IMR-90 (cell line): ENCODE results near the gene APMAP. TPM values are rescaled to one million over a fixed set of nuclear protein-coding genes. Genes with fewer than 3 reads are reported as not detected.

Source experiments
- ATAC-seq: fragments of 200-7000 bp; cut with Tn5 transposase; 2 replicates; pipeline ENCODE4 v1.9.1; 2020; ENCODE audit warnings: low read depth, mild to moderate bottlenecking, moderate library complexity
- BruUV-seq: library from RNA; stranded (reverse); fragments of 400-500 nt; replicated peaks from 2 replicates; lab custom pipeline; 2021; lab: Mats Ljungman, UMichigan
- CTCF ChIA-PET: fragments of 300-600 bp; formaldehyde crosslinking; extraction: SDS; loops from one replicate; lab custom pipeline; 2021; ENCODE audit warnings: antibody characterized with exemption; lab: Yijun Ruan, JAX
- POLR2A ChIA-PET: fragments of 300-600 bp; sonication (Branson Sonifier 250); formaldehyde crosslinking; loops from one replicate; lab custom pipeline; 2022; ENCODE audit warnings: antibody characterized with exemption; ENCODE audit not compliant: unreplicated experiment; lab: Charles Lee
- DNase-seq: peaks from one replicate; pipeline ENCODE4 v3.0.0; 2013
- H2AFZ ChIP-seq: replicated peaks from 2 replicates; pipeline ENCODE3; 2013; ENCODE audit warnings: low read length, mild to moderate bottlenecking; ENCODE audit not compliant: poor library complexity
- H2AK5ac ChIP-seq: 2 replicates; pipeline ENCODE4 v1.6.1; 2013; ENCODE audit warnings: low read depth, low read length, inconsistent platforms
- H2AK9ac ChIP-seq: replicated peaks from 2 replicates; pipeline ENCODE3; 2013; ENCODE audit warnings: mild to moderate bottlenecking, low read depth, low read length, moderate library complexity; ENCODE audit not compliant: poor library complexity
- H2BK120ac ChIP-seq: 2 replicates; pipeline ENCODE4 v1.6.1; 2013; ENCODE audit warnings: low read depth, low read length, inconsistent platforms
- H2BK15ac ChIP-seq: 3 replicates; pipeline ENCODE4 v1.6.1; 2013; ENCODE audit warnings: low read depth, low read length, inconsistent platforms
- H2BK20ac ChIP-seq: 2 replicates; pipeline ENCODE4 v1.6.1; 2013; ENCODE audit warnings: low read depth, mild to moderate bottlenecking, inconsistent platforms, low read length, moderate library complexity
- H2BK5ac ChIP-seq: 2 replicates; pipeline ENCODE4 v1.6.1; 2013; ENCODE audit warnings: mild to moderate bottlenecking, low read depth, low read length, inconsistent platforms; ENCODE audit not compliant: poor library complexity, severe bottlenecking
- H3K14ac ChIP-seq: replicated peaks from 2 replicates; pipeline ENCODE4 v1.6.1; 2013; ENCODE audit warnings: low read depth, low read length, inconsistent platforms
- H3K18ac ChIP-seq: 2 replicates; pipeline ENCODE4 v1.6.1; 2013; ENCODE audit warnings: low read depth, low read length, control low read depth
- H3K23ac ChIP-seq: 2 replicates; pipeline ENCODE4 v1.6.1; 2013; ENCODE audit warnings: low read depth, low read length, inconsistent platforms
- H3K27ac ChIP-seq: 2 replicates; pipeline ENCODE4 v1.5.1; 2013; ENCODE audit warnings: mild to moderate bottlenecking, control low read depth, low read length; ENCODE audit not compliant: insufficient read depth
- H3K27me3 ChIP-seq: 2 replicates; pipeline ENCODE4 v1.6.1; 2013; ENCODE audit warnings: low read length; ENCODE audit not compliant: control insufficient read depth, insufficient read depth
- H3K36me3 ChIP-seq: 2 replicates; pipeline ENCODE4 v1.6.1; 2013; ENCODE audit warnings: low read length, mixed read lengths; ENCODE audit not compliant: control insufficient read depth, insufficient read depth
- H3K4ac ChIP-seq: 2 replicates; pipeline ENCODE4 v1.6.1; 2013; ENCODE audit warnings: low read depth, low read length, inconsistent platforms
- H3K4me1 ChIP-seq: 2 replicates; pipeline ENCODE4 v1.6.1; 2013; ENCODE audit warnings: low read length, mixed read lengths; ENCODE audit not compliant: control insufficient read depth, insufficient read depth
- H3K4me2 ChIP-seq: 2 replicates; pipeline ENCODE4 v1.6.1; 2013; ENCODE audit warnings: low read depth, mild to moderate bottlenecking, control low read depth, low read length, moderate library complexity
- H3K4me3 ChIP-seq: 2 replicates; pipeline ENCODE4 v1.5.1; 2013; ENCODE audit warnings: low read depth, mild to moderate bottlenecking, control low read depth, low read length, moderate library complexity; ENCODE audit not compliant: insufficient read depth
- H3K56ac ChIP-seq: 2 replicates; pipeline ENCODE4 v1.6.1; 2013; ENCODE audit warnings: low read length, inconsistent platforms; ENCODE audit not compliant: insufficient read depth; ENCODE audit errors: extremely low read depth
- H3K79me1 ChIP-seq, 2 experiments: 2 replicates each; pipeline ENCODE4 v1.6.1; 2013; ENCODE audit warnings: low read length in 2 of 2, inconsistent platforms in 1 of 2, low read depth in 1 of 2
- H3K9ac ChIP-seq: 2 replicates; pipeline ENCODE4 v1.6.1; 2013; ENCODE audit warnings: low read depth, low read length, control low read depth
- H3K9me1 ChIP-seq: 2 replicates; pipeline ENCODE4 v1.6.1; 2013; ENCODE audit warnings: low read length, inconsistent platforms; ENCODE audit not compliant: insufficient read depth
- H3K9me3 ChIP-seq: 2 replicates; pipeline ENCODE4 v1.6.1; 2013; ENCODE audit warnings: low read length; ENCODE audit not compliant: control insufficient read depth, insufficient read depth
- H4K20me1 ChIP-seq: 2 replicates; pipeline ENCODE4 v1.6.1; 2013; ENCODE audit warnings: low read length, inconsistent platforms; ENCODE audit not compliant: insufficient read depth
- H4K5ac ChIP-seq: 2 replicates; pipeline ENCODE4 v1.6.1; 2013; ENCODE audit warnings: mild to moderate bottlenecking, low read depth, low read length, control low read depth
- H4K8ac ChIP-seq, 2 experiments: 2 replicates each; pipeline ENCODE4 v1.6.1; 2013; ENCODE audit warnings: low read depth in 2 of 2, low read length in 2 of 2, control low read depth in 1 of 2, inconsistent platforms in 1 of 2
- H4K91ac ChIP-seq: 2 replicates; pipeline ENCODE4 v1.6.1; 2013; ENCODE audit warnings: low read depth, low read length, inconsistent platforms; ENCODE audit not compliant: insufficient read depth
- BHLHE40 ChIP-seq: fragments of 150-350 bp; IDR thresholded peaks from 2 replicates; pipeline ENCODE4 v1.6.1; 2016; ENCODE audit warnings: mild to moderate bottlenecking, low read depth, low read length
- CEBPB ChIP-seq: IDR thresholded peaks from 2 replicates; pipeline ENCODE4 v1.6.1; 2012; ENCODE audit warnings: low read depth, low read length, improper control_type of control experiment
- CHD1 ChIP-seq: IDR thresholded peaks from 2 replicates; pipeline ENCODE4 v1.6.1; 2012; ENCODE audit warnings: low read depth, low read length, improper control_type of control experiment
- FOS ChIP-seq: fragments of 150-350 bp; IDR thresholded peaks from 2 replicates; pipeline ENCODE4 v1.6.1; 2016; ENCODE audit warnings: low read depth, low read length
- MAFK ChIP-seq: IDR thresholded peaks from 2 replicates; pipeline ENCODE4 v1.6.1; 2012; ENCODE audit warnings: low read depth, low read length, improper control_type of control experiment
- MAZ ChIP-seq: IDR thresholded peaks from 2 replicates; pipeline ENCODE4 v1.6.1; 2012; ENCODE audit warnings: low read depth, mild to moderate bottlenecking, low read length, improper control_type of control experiment, moderate library complexity, borderline replicate concordance
- MXI1 ChIP-seq: IDR thresholded peaks from 2 replicates; pipeline ENCODE4 v1.6.1; 2012; ENCODE audit warnings: low read depth, mild to moderate bottlenecking, low read length, moderate library complexity, borderline replicate concordance
- NFE2L2 ChIP-seq: fragments of 150-350 bp; IDR thresholded peaks from 2 replicates; pipeline ENCODE4 v1.6.1; 2016; ENCODE audit warnings: low read depth, mild to moderate bottlenecking, low read length
- POLR2A ChIP-seq: IDR thresholded peaks from 2 replicates; pipeline ENCODE4 v1.6.1; 2012; ENCODE audit warnings: mild to moderate bottlenecking, low read depth, low read length
- SMC3 ChIP-seq: fragments of 150-350 bp; IDR thresholded peaks from 2 replicates; pipeline ENCODE4 v1.6.1; 2016; ENCODE audit warnings: low read depth, mild to moderate bottlenecking, antibody characterized with exemption, low read length, moderate library complexity
- WGBS, 2 experiments: methylation state at CpG; one replicate each; pipeline versions ENCODE4 v1.1.5 to v1.1.7; 2013; ENCODE audit warnings: missing lambda C conversion rate in 2 of 2; ENCODE audit not compliant: insufficient read length in 1 of 2; ENCODE audit errors: extremely low coverage in 2 of 2; 5-methylcytosine and 5-hydroxymethylcytosine counted together
- dilution Hi-C: fragments of 300-500 bp; cut with HindIII; formaldehyde crosslinking; loops from one replicate; pipeline ENCODE4 v1.14.3; 2018; ENCODE audit warnings: low sequenced_read_pairs; ENCODE audit not compliant: unreplicated experiment
- in situ Hi-C: fragments of 300-500 bp; cut with MboI; formaldehyde crosslinking; loops from 3 replicates; pipeline ENCODE4 v1.14.3; 2019; ENCODE audit warnings: low sequenced_read_pairs, inconsistent platforms, mixed read lengths
- intact Hi-C: fragments of 100-400 bp; cut with micrococcal nuclease; formaldehyde crosslinking; loops from 2 replicates; pipeline ENCODE4 v1.10.0; 2022
- polyA plus RNA-seq, 3 experiments: library from polyadenylated mRNA; depleted of rRNA; stranded (reverse); fragments of >200 nt; gene quantifications; 2 replicates each; pipeline ENCODE4 v1.2.3, GENCODE V29; 2012; ENCODE audit warnings: low replicate concordance in 1 of 3
- total RNA-seq: library from RNA; depleted of rRNA; stranded (reverse); fragments of >200 nt; gene quantifications from 2 replicates; pipeline ENCODE4 v1.2.3, GENCODE V29; 2012
- TF ChIP-seq, protein P1 (sequence below): fragments of 150-350 bp; IDR thresholded peaks from 2 replicates; pipeline ENCODE4 v1.6.1; 2017; ENCODE audit warnings: mild to moderate bottlenecking, antibody characterized with exemption, low read length, low read depth
- TF ChIP-seq, protein P2 (sequence below): conservative IDR thresholded peaks from 2 replicates; pipeline ENCODE4 v1.5.1; 2012; ENCODE audit warnings: mild to moderate bottlenecking, low read depth, low read length, improper control_type of control experiment
- TF ChIP-seq, protein P3 (sequence below): fragments of 150-350 bp; IDR thresholded peaks from 2 replicates; pipeline ENCODE4 v1.6.1; 2016; ENCODE audit warnings: low read depth, mild to moderate bottlenecking, low read length, moderate library complexity, borderline replicate concordance

APMAP gene
- total and polyA plus RNA-seq, 2 of the 4 experiments (the other 2 are of a cell fraction) = 67.2 to 88.8 TPM

DNA sequence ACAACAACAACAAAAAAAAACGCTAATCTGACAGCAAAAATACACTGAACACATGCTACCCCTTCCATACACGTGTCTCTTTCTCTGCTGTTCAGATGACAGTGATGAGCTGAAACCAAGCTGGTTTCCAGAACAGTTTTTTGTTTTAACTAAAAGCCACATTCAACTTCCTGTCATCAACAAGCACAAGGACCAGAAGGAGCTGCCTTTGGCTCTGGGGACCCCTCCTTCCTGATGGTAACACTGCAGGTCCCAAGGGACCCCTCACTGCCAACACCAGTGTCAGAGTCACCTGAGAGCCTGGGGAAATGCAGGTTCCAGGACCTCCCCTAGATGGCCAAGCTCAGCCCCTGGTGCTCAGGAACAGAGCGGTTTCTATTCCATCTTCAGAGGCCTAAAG is 37.5 kb downstream of the APMAP start (continued):
- no peak for TF ChIP-seq POLR2A
- TF ChIP-seq, protein P1, sequence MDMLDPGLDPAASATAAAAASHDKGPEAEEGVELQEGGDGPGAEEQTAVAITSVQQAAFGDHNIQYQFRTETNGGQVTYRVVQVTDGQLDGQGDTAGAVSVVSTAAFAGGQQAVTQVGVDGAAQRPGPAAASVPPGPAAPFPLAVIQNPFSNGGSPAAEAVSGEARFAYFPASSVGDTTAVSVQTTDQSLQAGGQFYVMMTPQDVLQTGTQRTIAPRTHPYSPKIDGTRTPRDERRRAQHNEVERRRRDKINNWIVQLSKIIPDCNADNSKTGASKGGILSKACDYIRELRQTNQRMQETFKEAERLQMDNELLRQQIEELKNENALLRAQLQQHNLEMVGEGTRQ = no peak

DNA sequence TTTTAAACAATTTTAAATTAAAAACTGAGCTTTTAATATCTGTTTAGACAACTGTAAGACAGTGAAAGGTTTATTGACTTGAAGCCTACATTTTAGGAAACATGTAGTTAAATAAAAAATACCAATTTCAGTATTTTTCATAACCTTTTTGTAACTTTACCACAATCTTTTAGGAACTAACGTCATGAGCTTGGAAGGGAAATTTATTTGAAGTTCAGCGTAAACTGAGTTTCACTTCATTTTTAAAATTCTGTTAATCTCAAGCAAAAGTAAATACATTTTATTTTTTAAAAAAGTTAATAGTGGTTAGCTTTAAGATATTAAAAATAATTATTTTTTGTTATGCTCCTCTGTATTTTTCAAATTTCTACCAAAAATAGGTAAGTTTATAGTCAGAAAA is 38.0 kb downstream of the APMAP start:
- intact Hi-C loops = no loop called here
- no CpG with 5 or more reads among the region's 2 CpGs for WGBS, 2 experiments
- TF ChIP-seq CHD1 (no peak), FOS (no peak), MAZ (no peak), MXI1 (no peak), CEBPB (no peak), MAFK (no peak), SMC3 (no peak), NFE2L2 (no peak), BHLHE40 (no peak)
- TF ChIP-seq, protein P2, sequence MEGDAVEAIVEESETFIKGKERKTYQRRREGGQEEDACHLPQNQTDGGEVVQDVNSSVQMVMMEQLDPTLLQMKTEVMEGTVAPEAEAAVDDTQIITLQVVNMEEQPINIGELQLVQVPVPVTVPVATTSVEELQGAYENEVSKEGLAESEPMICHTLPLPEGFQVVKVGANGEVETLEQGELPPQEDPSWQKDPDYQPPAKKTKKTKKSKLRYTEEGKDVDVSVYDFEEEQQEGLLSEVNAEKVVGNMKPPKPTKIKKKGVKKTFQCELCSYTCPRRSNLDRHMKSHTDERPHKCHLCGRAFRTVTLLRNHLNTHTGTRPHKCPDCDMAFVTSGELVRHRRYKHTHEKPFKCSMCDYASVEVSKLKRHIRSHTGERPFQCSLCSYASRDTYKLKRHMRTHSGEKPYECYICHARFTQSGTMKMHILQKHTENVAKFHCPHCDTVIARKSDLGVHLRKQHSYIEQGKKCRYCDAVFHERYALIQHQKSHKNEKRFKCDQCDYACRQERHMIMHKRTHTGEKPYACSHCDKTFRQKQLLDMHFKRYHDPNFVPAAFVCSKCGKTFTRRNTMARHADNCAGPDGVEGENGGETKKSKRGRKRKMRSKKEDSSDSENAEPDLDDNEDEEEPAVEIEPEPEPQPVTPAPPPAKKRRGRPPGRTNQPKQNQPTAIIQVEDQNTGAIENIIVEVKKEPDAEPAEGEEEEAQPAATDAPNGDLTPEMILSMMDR = no peak
- TF ChIP-seq, protein P3, sequence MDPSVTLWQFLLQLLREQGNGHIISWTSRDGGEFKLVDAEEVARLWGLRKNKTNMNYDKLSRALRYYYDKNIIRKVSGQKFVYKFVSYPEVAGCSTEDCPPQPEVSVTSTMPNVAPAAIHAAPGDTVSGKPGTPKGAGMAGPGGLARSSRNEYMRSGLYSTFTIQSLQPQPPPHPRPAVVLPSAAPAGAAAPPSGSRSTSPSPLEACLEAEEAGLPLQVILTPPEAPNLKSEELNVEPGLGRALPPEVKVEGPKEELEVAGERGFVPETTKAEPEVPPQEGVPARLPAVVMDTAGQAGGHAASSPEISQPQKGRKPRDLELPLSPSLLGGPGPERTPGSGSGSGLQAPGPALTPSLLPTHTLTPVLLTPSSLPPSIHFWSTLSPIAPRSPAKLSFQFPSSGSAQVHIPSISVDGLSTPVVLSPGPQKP = no peak
- TF ChIP-seq, protein P1 = no peak

More for the DNA sequence above, 38.0 kb downstream of the APMAP start:
- ChIA-PET POLR2A (no interaction called here), CTCF (interaction anchor here (1.0 kb wide), 1 partner anchor 20 kb away, joined by 4 read pairs; no protein-coding TSS in a partner anchor)
- no peak overlapping the region for H3K4me2 ChIP-seq
- H4K8ac ChIP-seq = no peak overlapping the region
- H2BK5ac ChIP-seq = no peak overlapping the region
- H3K27ac ChIP-seq = no peak overlapping the region
- H4K91ac ChIP-seq = no peak overlapping the region
- no peak overlapping the region for H2AK5ac ChIP-seq
- H2BK15ac ChIP-seq = no peak overlapping the region
- no peaks in the 10 kb centered on the region for H3K9me3 ChIP-seq
- no peak overlapping the region for H3K23ac ChIP-seq
- in situ Hi-C loops = no loop called here
- no peaks in the 10 kb centered on the region for H3K4me1 ChIP-seq
- H3K27me3 ChIP-seq = peaks cover 2% of the 10 kb centered on the region; the same call in 1 of the 2 replicates
- no TSS peak for BruUV-seq
- no peak overlapping the region for H4K5ac ChIP-seq
- no peak for ATAC-seq
- peaks cover 7% of the 10 kb centered on the region; the same call in 1 of the 2 replicates for H3K36me3 ChIP-seq
- H2AK9ac ChIP-seq = no peak overlapping the region
- no peak overlapping the region for H3K9ac ChIP-seq
- H2BK120ac ChIP-seq = no peak overlapping the region
- H2AFZ ChIP-seq = no peak overlapping the region
- DNase-seq = no peak
- H2BK20ac ChIP-seq = no peak overlapping the region
- dilution Hi-C loops = no loop called here
- H3K4ac ChIP-seq = no peak overlapping the region
- H3K9me1 ChIP-seq = 0 out of 2 replicates have a peak, but pooled peaks cover 4% of the 10 kb centered on the region
- H3K4me3 ChIP-seq = no peak overlapping the region
- no peak overlapping the region for H3K56ac ChIP-seq
- H3K79me1 ChIP-seq = no peaks in the 10 kb centered on the region
- no peak overlapping the region for H3K14ac ChIP-seq
- H4K20me1 ChIP-seq = no peaks in the 10 kb centered on the region; the same call in 1 of the 2 replicates
- H3K18ac ChIP-seq = no peak overlapping the region
